HEK293T (cell line): ENCODE data around the gene PROM2.
"Not testable (repeated sequence)": the region's sequence is repeated elsewhere in the genome, so short reads cannot be mapped to it uniquely, and the experiment has no call there.

ENCODE experiments used
- CTCF ChIA-PET: fragments of 350-600 bp; formaldehyde crosslinking; extraction: SDS; loops from one replicate; lab custom pipeline; 2021; ENCODE audit warnings: antibody characterized with exemption, inconsistent platforms; lab: Yijun Ruan, JAX
- POLR2A ChIA-PET: fragments of 350-600 bp; formaldehyde crosslinking; extraction: SDS; loops from one replicate; lab custom pipeline; 2020; ENCODE audit warnings: antibody characterized with exemption, inconsistent platforms; lab: Yijun Ruan, JAX
- DNase-seq: peaks from one replicate; pipeline ENCODE4 v3.0.0; 2012; ENCODE audit warnings: mixed read lengths; ENCODE audit errors: extremely low spot score
- ARNT ChIP-seq: fragments of 450-650 bp; IDR thresholded peaks from 2 replicates; pipeline ENCODE4 v1.6.1; 2017; ENCODE audit warnings: mild to moderate bottlenecking
- BHLHE40 ChIP-seq: fragments of 450-650 bp; IDR thresholded peaks from 2 replicates; pipeline ENCODE4 v1.6.1; 2016; ENCODE audit warnings: mild to moderate bottlenecking, moderate library complexity, borderline replicate concordance
- CTBP1 ChIP-seq: fragments of 450-650 bp; IDR thresholded peaks from 2 replicates; pipeline ENCODE4 v1.6.1; 2016; ENCODE audit warnings: borderline replicate concordance
- ELF4 ChIP-seq: fragments of 450-650 bp; IDR thresholded peaks from 2 replicates; pipeline ENCODE4 v1.6.1; 2017; ENCODE audit warnings: antibody characterized with exemption
- FOXA1 ChIP-seq: fragments of 450-650 bp; IDR thresholded peaks from 2 replicates; pipeline ENCODE4 v1.6.1; 2016; ENCODE audit warnings: mild to moderate bottlenecking
- FOXK2 ChIP-seq: fragments of 450-650 bp; IDR thresholded peaks from 2 replicates; pipeline ENCODE4 v1.6.1; 2016; ENCODE audit warnings: mild to moderate bottlenecking
- FOXM1 ChIP-seq: fragments of 450-650 bp; IDR thresholded peaks from 2 replicates; pipeline ENCODE4 v1.6.1; 2017; ENCODE audit warnings: mild to moderate bottlenecking, borderline replicate concordance
- HDGF ChIP-seq: fragments of 450-650 bp; IDR thresholded peaks from 2 replicates; pipeline ENCODE4 v1.6.1; 2017; ENCODE audit warnings: antibody characterized with exemption, borderline replicate concordance
- L3MBTL2 ChIP-seq: fragments of 450-650 bp; conservative IDR thresholded peaks from 2 replicates; pipeline ENCODE4 v1.6.1; 2016; ENCODE audit warnings: mild to moderate bottlenecking
- LEF1 ChIP-seq: fragments of 450-650 bp; IDR thresholded peaks from 2 replicates; pipeline ENCODE4 v1.6.1; 2017; ENCODE audit warnings: mild to moderate bottlenecking, borderline replicate concordance
- NFRKB ChIP-seq: fragments of 450-650 bp; IDR thresholded peaks from 2 replicates; pipeline ENCODE4 v1.6.1; 2016; ENCODE audit warnings: mild to moderate bottlenecking, moderate library complexity
- SP1 ChIP-seq: fragments of 450-650 bp; IDR thresholded peaks from 2 replicates; pipeline ENCODE4 v1.6.1; 2017
- SUZ12 ChIP-seq: fragments of 450-650 bp; IDR thresholded peaks from 2 replicates; pipeline ENCODE4 v1.6.1; 2016; ENCODE audit warnings: mild to moderate bottlenecking
- TARDBP ChIP-seq: fragments of 450-650 bp; IDR thresholded peaks from 2 replicates; pipeline ENCODE4 v1.6.1; 2016
- ZNF384 ChIP-seq: fragments of 450-650 bp; IDR thresholded peaks from 2 replicates; pipeline ENCODE4 v1.6.1; 2016
- TF ChIP-seq, protein P1 (sequence below): fragments of 450-650 bp; IDR thresholded peaks from 2 replicates; pipeline ENCODE4 v1.6.1; 2016

The PROM2 gene

DNA sequence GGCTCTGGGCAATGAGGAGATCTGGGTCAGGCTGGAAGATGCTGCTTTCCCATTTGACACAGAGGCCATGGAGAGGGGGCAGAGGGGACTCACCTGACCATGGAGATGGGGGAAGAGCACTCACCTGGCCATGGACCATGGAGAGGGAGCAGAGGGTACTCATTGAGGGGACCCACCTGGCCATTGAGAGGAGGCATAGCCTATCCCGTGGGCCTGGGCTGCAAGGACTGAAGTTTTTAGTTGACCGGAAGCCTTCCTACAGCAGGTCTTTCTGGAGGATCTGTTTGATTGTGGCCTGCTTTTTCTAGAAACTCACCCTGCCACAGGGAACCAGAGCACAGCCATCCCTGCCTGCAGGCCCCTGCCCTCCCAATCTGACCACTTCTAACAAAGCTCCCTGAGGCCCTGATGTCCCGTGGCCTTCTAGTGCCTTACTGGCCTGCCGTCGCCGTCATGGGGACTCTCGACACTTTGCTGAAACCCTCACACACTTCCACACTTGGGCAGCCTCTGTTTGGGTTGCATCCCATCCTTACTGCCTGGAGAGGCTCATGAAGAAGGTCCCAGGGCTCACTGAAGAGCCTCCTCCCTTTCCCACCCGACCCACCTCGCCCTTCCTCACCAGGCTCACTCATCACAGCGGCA lies 5.1 kb upstream of the PROM2 start:
- CTCF ChIA-PET, result no interaction called here
- POLR2A ChIA-PET, result no interaction called here

GRCh38 chr2:95269745-95270144 lies 4.5 kb upstream of the PROM2 start:
- CTCF ChIA-PET, DNase-seq, POLR2A ChIA-PET: not testable (repeated sequence)

More for the DNA sequence above, 5.1 kb upstream of the PROM2 start:
- no peak for TF ChIP-seq SUZ12
- TF ChIP-seq HDGF, result no peak
- TF ChIP-seq ELF4, result no peak
- TF ChIP-seq BHLHE40, result no peak
- no peak for TF ChIP-seq FOXM1
- no peak for TF ChIP-seq L3MBTL2
- TF ChIP-seq ZNF384, result no peak
- no peak for TF ChIP-seq CTBP1
- TF ChIP-seq SP1, result no peak
- TF ChIP-seq FOXK2, result no peak
- TF ChIP-seq, protein P1, sequence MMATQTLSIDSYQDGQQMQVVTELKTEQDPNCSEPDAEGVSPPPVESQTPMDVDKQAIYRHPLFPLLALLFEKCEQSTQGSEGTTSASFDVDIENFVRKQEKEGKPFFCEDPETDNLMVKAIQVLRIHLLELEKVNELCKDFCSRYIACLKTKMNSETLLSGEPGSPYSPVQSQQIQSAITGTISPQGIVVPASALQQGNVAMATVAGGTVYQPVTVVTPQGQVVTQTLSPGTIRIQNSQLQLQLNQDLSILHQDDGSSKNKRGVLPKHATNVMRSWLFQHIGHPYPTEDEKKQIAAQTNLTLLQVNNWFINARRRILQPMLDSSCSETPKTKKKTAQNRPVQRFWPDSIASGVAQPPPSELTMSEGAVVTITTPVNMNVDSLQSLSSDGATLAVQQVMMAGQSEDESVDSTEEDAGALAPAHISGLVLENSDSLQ, result no peak
- no peak for TF ChIP-seq FOXA1
- TF ChIP-seq ARNT, result no peak
- no peak for TF ChIP-seq NFRKB
- TF ChIP-seq LEF1, result no peak
- DNase-seq, result no peak

GRCh38 chr2:95270541-95271081 lies 3.6 kb upstream of the PROM2 start:
- TF ChIP-seq ARNT, result no peak
- no peak for TF ChIP-seq TARDBP
- no peak for TF ChIP-seq SUZ12
- TF ChIP-seq HDGF, result no peak
- TF ChIP-seq LEF1, result no peak
- TF ChIP-seq CTBP1, result no peak
- TF ChIP-seq NFRKB, result no peak
- TF ChIP-seq SP1, result no peak
- no peak for TF ChIP-seq L3MBTL2
- TF ChIP-seq ZNF384, result no peak
- CTCF ChIA-PET, result no interaction called here
- POLR2A ChIA-PET, result no interaction called here
- DNase-seq, result no peak

GRCh38 chr2:95271381-95271971 lies 2.8 kb upstream of the PROM2 start:
- POLR2A ChIA-PET, result no interaction called here

DNA sequence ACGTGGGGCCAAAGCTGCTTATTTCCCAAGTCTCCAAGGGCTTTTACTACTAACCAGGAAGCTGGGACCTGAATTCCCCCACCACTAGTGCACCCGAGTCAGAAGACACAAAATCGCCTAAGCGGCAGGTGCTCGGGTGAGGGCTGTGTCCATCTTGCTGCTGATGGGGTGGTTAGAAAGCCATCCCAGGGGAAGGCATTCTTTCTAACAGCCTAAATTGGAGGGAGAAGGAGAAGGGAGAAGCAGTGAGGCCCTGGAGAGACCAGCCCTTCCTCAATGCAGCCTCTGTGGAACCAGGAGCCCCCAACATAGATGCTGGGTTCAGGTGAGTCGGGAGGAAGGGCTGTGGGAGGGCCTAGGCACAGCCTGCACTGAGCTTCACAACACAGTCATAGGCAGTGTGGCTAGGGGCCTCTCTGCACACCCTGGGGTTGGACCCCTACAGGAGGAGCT lies 1.9 kb upstream of the PROM2 start:
- CTCF ChIA-PET, result no interaction called here
- TF ChIP-seq FOXA1 (no peak), FOXK2 (no peak), NFRKB (no peak), HDGF (no peak)
- TF ChIP-seq, protein P1, result no peak

More at GRCh38 chr2:95271381-95271971, 2.8 kb upstream of the PROM2 start:
- no peak for DNase-seq
- CTCF ChIA-PET, result no interaction called here
- TF ChIP-seq LEF1 (no peak), TARDBP (no peak), ZNF384 (no peak), NFRKB (no peak), L3MBTL2 (no peak), ELF4 (no peak), BHLHE40 (no peak), FOXK2 (no peak), FOXA1 (no peak), HDGF (no peak), CTBP1 (no peak), SUZ12 (no peak), SP1 (no peak), ARNT (no peak), FOXM1 (no peak)
- TF ChIP-seq, protein P1, result no peak

DNA sequence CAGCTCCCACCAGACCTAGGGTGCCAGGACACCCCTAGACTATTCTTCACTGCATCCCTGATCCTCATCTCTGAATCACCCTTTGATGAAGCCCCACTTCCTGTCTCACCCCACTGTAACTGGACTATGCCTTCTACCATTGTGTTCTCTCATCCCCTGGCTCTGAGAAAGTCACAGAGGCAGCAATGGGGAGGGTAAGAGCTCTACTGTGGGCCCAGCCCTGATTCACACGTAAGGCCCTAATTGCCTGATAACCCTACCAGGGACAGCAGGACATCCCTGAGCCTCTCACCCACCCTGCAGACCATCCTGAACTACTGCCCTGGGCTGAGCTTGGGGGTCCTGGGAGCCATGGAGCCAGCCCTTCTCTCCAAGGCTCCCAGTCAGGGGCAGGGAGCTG lies 1.5 kb upstream of the PROM2 start:
- DNase-seq, result no peak
- POLR2A ChIA-PET, result no interaction called here
- TF ChIP-seq FOXM1, result no peak
- TF ChIP-seq FOXK2, result no peak
- TF ChIP-seq, protein P1, result no peak
- no peak for TF ChIP-seq ARNT
- no peak for TF ChIP-seq LEF1
- TF ChIP-seq SUZ12, result no peak
- no peak for TF ChIP-seq CTBP1
- no peak for TF ChIP-seq FOXA1
- no peak for TF ChIP-seq SP1
- TF ChIP-seq TARDBP, result no peak
- no peak for TF ChIP-seq NFRKB
- no peak for TF ChIP-seq HDGF
- CTCF ChIA-PET, result no interaction called here

More for the DNA sequence above, 1.9 kb upstream of the PROM2 start:
- DNase-seq, result no peak
- POLR2A ChIA-PET, result no interaction called here
